Breast epithelium (tissue), 3 donors: ENCODE measurements around the gene NUAK1.

ENCODE experiments used
- CTCF ChIP-seq, 3 donors: fragments of 450-650 bp; IDR thresholded peaks; one replicate each; pipeline ENCODE4 v1.5.1; 2016 to 2017; ENCODE audit warnings: antibody characterized with exemption in 3 of 3, mild to moderate bottlenecking in 3 of 3, moderate library complexity in 3 of 3
- POLR2A ChIP-seq: fragments of 450-650 bp; IDR thresholded peaks from one replicate; pipeline ENCODE4 v1.6.1; 2016; ENCODE audit warnings: antibody characterized with exemption, mild to moderate bottlenecking, moderate library complexity
- POLR2AphosphoS5 ChIP-seq, 3 donors: sonication (generic); formaldehyde crosslinking; IDR thresholded peaks; one replicate each; pipeline ENCODE4 v1.6.1; 2017; ENCODE audit warnings: antibody characterized with exemption in 3 of 3

DNA sequence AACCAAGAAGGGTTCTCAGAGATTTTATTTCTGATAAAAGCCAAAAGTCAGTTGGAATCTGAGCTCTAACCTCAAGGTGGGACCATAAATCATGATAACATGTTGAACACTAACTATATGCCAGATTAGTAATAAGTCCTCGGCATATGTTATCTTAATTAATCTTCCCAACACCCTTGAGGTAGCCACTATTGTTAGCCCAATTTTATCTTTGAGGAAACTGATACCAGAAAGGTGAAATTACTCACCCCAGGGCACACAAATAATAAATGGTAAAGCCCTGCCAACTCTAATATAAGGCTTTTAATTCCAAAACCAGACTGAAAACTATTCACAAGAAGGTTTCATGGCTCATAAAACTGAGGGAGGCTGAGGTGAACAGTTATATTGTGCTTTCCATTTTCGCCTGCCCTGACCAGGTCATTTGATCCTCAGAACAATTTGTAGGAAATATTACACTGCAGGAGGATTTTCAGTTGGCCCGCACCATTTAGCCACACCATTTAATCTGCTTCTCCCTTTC is 16.1 kb upstream of the NUAK1 start:
- no peak for TF ChIP-seq CTCF (IDR thresholded peaks at IDR 0.05)
- TF ChIP-seq POLR2A, result no peak
- no peak for TF ChIP-seq POLR2AphosphoS5 (IDR thresholded peaks at IDR 0.05)
